Measurements from ENCODE around the gene TMEM273. TPM values are rescaled to one million over a fixed set of nuclear protein-coding genes. Genes with fewer than 3 reads are reported as not detected.

The TMEM273 gene
- total and polyA plus RNA-seq, 4 donors, result 3.5 to 10.9 (median 6.6) TPM

DNA sequence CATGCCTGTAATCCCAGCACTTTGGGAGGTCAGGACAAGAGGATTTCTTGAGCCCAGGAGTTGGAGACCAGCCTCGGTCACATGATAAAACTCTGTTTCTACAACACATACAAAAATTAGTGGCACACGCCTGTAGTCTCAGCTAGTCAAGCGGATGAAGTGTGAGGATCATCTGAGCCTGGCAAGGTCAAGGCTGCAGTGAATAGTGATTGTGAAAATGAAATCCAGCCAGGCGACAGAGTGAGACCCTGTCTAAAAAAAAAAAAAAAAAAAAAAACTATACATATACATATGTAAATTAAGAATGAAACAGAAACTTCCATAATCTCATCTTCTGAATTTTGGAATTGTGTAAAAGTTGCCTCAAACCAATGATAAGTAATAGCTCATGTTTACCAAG is 36.2 kb downstream of the TMEM273 start:
- H3K4me1 ChIP-seq (ENCODE audit: control insufficient read depth, insufficient read depth, low read length), result no peaks in the 10 kb centered on the region
- H3K9me3 ChIP-seq (ENCODE audit: control insufficient read depth, insufficient read depth, low read length), result no peaks in the 10 kb centered on the region
- no peak overlapping the region for H3K27ac ChIP-seq (ENCODE audit: low read depth, low read length)
- no CpG with 5 or more reads among the region's 4 CpGs for WGBS (ENCODE audit: insufficient coverage)
- H3K36me3 ChIP-seq (ENCODE audit: control insufficient read depth, insufficient read depth, low read length), result no peaks in the 10 kb centered on the region
- DNase-seq (ENCODE audit: low read depth in 4 of 6, low spot score in 6 of 6), result no peak
- H3K27me3 ChIP-seq (ENCODE audit: control insufficient read depth, insufficient read depth, low read length), result no peaks in the 10 kb centered on the region
- H3K4me3 ChIP-seq (ENCODE audit: low read depth, low read length), result no peak overlapping the region

DNA sequence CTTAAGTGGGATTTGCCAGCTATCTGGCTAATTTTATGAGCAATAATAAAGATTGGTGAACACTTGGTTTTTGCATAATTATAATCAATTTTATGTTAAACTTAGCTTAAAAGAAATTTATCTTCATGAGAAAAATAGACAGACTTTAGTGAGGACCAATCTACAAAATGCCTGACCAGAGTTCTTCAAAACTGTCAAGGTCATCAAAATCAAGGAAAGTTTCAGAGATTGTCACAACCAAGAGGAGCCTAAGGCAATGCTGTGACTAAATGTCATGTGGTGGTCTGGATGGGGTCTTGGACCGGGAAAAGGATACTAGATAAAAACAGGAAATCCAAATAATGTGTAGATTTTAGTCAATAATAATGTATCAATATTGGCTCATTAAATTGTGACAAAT is 36.7 kb downstream of the TMEM273 start:
- WGBS (ENCODE audit: insufficient coverage), result no CpG with 5 or more reads among the region's 1 CpG
- H3K9me3 ChIP-seq (ENCODE audit: control insufficient read depth, insufficient read depth, low read length), result no peaks in the 10 kb centered on the region
- H3K36me3 ChIP-seq (ENCODE audit: control insufficient read depth, insufficient read depth, low read length), result no peaks in the 10 kb centered on the region
- H3K4me3 ChIP-seq (ENCODE audit: low read depth, low read length), result no peak overlapping the region
- no peaks in the 10 kb centered on the region for H3K27me3 ChIP-seq (ENCODE audit: control insufficient read depth, insufficient read depth, low read length)
- no peak overlapping the region for H3K27ac ChIP-seq (ENCODE audit: low read depth, low read length)
- DNase-seq (ENCODE audit: low read depth in 4 of 6, low spot score in 6 of 6), result no peak
- H3K4me1 ChIP-seq (ENCODE audit: control insufficient read depth, insufficient read depth, low read length), result no peaks in the 10 kb centered on the region

DNA sequence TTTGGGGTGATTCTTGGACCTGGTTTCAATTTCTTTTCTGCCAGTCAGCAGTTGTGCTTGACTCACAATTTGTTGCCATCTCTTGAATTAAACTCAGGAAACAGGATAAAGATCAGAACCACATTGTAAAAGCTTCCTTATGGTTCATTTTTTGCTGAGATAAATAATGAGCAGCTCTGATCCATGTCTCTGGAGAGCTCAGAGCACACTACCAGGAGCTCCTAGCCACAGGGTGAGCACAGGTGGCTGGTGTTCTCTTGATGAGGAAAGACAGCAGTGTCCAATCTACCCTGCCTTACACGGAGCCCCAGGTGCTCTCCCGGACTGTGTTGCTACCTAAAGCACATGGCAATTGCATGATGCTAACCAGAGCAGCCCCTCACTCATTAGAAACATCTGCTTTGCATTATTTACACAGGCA is 37.2 kb downstream of the TMEM273 start:
- Histone ChIP-seq H3K9me3 (ENCODE audit: control insufficient read depth, insufficient read depth, low read length) (no peaks in the 10 kb centered on the region), H3K27ac (ENCODE audit: low read depth, low read length) (no peak overlapping the region), H3K36me3 (ENCODE audit: control insufficient read depth, insufficient read depth, low read length) (no peaks in the 10 kb centered on the region), H3K4me3 (ENCODE audit: low read depth, low read length) (no peak overlapping the region), H3K27me3 (ENCODE audit: control insufficient read depth, insufficient read depth, low read length) (no peaks in the 10 kb centered on the region), H3K4me1 (ENCODE audit: control insufficient read depth, insufficient read depth, low read length) (no peaks in the 10 kb centered on the region)
- DNase-seq (ENCODE audit: low read depth in 4 of 6, low spot score in 6 of 6), result no peak
- 63% methylated on average over 2 of the region's 2 CpGs for WGBS (ENCODE audit: insufficient coverage)

DNA sequence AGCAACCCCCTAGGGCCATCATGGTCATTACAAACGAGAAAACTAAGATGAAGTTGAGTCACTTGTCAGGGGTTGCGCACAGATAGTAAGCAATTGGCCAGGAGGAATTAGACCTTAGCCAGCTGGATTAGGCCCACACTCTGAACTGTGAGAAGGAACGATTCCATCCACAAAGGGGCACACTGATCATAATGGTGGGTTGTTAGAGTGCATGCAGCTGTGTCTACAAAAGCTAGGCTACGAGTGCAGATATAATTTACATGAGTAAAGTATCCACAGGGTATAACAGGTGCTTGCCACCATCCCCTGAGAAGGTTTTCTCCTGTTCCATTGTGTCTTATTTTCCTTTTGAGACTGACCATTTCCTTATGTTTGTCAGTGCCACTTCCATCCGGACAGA is 37.8 kb downstream of the TMEM273 start:
- WGBS (ENCODE audit: insufficient coverage), result 82% methylated on average over 3 of the region's 5 CpGs
- H3K27ac ChIP-seq (ENCODE audit: low read depth, low read length), result no peak overlapping the region
- no peaks in the 10 kb centered on the region for H3K27me3 ChIP-seq (ENCODE audit: control insufficient read depth, insufficient read depth, low read length)
- no peaks in the 10 kb centered on the region for H3K36me3 ChIP-seq (ENCODE audit: control insufficient read depth, insufficient read depth, low read length)
- no peaks in the 10 kb centered on the region for H3K9me3 ChIP-seq (ENCODE audit: control insufficient read depth, insufficient read depth, low read length)
- H3K4me3 ChIP-seq (ENCODE audit: low read depth, low read length), result no peak overlapping the region
- no peaks in the 10 kb centered on the region for H3K4me1 ChIP-seq (ENCODE audit: control insufficient read depth, insufficient read depth, low read length)
- DNase-seq (ENCODE audit: low read depth in 4 of 6, low spot score in 6 of 6), result no peak

DNA sequence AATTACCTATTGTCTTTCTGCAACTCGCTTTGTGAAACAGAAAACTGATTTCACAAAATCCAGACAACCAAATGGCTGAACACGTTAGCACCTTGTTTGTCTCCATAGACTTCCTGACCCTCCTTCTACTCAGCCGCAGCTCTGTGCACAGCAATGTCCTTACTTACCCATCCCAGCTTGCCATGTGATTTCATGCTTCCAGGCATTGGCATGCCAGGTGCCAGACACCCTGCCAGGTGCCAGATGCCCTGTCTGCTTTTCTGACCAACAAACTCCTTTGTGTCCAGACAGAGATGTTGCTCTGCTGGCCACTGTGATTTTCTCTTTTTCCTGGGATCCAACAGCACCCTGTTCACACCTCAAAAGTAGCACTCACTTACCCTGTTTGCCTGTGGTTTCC is 38.3 kb downstream of the TMEM273 start:
- DNase-seq (ENCODE audit: low read depth in 4 of 6, low spot score in 6 of 6), result no peak
- Histone ChIP-seq H3K9me3 (ENCODE audit: control insufficient read depth, insufficient read depth, low read length) (no peaks in the 10 kb centered on the region), H3K4me1 (ENCODE audit: control insufficient read depth, insufficient read depth, low read length) (no peaks in the 10 kb centered on the region), H3K4me3 (ENCODE audit: low read depth, low read length) (no peak overlapping the region), H3K36me3 (ENCODE audit: control insufficient read depth, insufficient read depth, low read length) (no peaks in the 10 kb centered on the region), H3K27ac (ENCODE audit: low read depth, low read length) (no peak overlapping the region), H3K27me3 (ENCODE audit: control insufficient read depth, insufficient read depth, low read length) (no peaks in the 10 kb centered on the region)
- 75% methylated on average over 3 of the region's 3 CpGs for WGBS (ENCODE audit: insufficient coverage)

DNA sequence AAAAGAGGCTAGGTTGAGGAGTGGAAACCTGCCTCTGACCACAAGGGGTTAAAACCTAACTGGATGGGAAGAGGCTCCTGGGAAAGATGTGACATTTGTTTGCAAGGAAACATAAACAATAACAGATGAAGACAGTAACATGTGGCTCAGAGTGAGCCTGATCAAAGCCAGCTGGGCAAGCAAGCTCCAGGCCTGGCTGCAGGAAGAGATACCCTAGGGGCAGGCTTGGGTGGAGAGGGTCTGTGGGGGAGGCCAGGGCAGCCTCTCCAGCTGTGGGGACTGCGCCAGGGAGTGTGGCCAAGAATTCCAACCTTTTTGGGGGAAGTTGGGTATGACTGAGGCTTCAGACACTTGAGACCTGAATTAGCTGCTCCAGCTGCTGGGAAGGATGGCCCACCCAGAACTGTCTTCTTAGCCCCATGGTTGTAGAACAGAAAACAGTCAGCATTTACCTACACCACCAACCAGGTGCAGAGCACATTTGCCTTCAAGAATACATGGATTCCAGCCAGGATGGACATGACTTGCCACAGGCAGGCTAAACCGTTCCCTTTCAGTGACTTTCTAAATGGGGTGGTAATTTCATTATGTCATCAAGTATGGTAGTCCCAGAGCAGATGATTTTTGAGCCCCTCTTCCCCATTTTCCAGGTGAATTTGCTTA is 44.0 kb downstream of the TMEM273 start:
- WGBS (ENCODE audit: insufficient coverage), result 100% methylated on average over 1 of the region's 2 CpGs
- no peaks in the 10 kb centered on the region for H3K9me3 ChIP-seq (ENCODE audit: control insufficient read depth, insufficient read depth, low read length)
- H3K4me3 ChIP-seq (ENCODE audit: low read depth, low read length), result no peak overlapping the region
- no peaks in the 10 kb centered on the region for H3K36me3 ChIP-seq (ENCODE audit: control insufficient read depth, insufficient read depth, low read length)
- no peaks in the 10 kb centered on the region for H3K27me3 ChIP-seq (ENCODE audit: control insufficient read depth, insufficient read depth, low read length)
- DNase-seq (ENCODE audit: low read depth in 4 of 6, low spot score in 6 of 6), result peak in 1 of 6 donors; percentile 29
- no peak overlapping the region for H3K27ac ChIP-seq (ENCODE audit: low read depth, low read length)
- H3K4me1 ChIP-seq (ENCODE audit: control insufficient read depth, insufficient read depth, low read length), result peaks cover 7% of the 10 kb centered on the region

DNA sequence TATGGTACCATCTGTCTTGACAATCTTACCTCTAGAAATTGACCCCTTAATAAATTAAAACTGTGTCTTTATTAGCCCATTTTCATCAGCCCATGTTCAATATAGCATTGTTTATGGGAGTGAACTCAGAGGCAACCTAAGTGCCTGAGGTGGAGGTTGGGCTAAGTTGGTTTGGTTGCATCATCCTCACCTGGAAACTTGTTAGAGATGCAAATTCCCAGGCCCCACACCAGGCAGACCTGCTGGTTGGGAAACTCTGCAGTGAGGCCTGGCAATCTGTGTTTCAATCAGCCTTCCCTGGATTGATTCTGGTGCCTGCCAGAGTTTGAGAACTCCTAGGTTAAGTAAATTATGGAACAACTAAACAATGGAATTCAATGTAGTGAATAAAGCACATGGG is 44.9 kb downstream of the TMEM273 start:
- H3K4me3 ChIP-seq (ENCODE audit: low read depth, low read length), result no peak overlapping the region
- no peaks in the 10 kb centered on the region for H3K27me3 ChIP-seq (ENCODE audit: control insufficient read depth, insufficient read depth, low read length)
- H3K36me3 ChIP-seq (ENCODE audit: control insufficient read depth, insufficient read depth, low read length), result no peaks in the 10 kb centered on the region
- no peak for DNase-seq (ENCODE audit: low read depth in 4 of 6, low spot score in 6 of 6)
- H3K9me3 ChIP-seq (ENCODE audit: control insufficient read depth, insufficient read depth, low read length), result no peaks in the 10 kb centered on the region
- H3K4me1 ChIP-seq (ENCODE audit: control insufficient read depth, insufficient read depth, low read length), result peaks cover 10% of the 10 kb centered on the region
- no peak overlapping the region for H3K27ac ChIP-seq (ENCODE audit: low read depth, low read length)

DNA sequence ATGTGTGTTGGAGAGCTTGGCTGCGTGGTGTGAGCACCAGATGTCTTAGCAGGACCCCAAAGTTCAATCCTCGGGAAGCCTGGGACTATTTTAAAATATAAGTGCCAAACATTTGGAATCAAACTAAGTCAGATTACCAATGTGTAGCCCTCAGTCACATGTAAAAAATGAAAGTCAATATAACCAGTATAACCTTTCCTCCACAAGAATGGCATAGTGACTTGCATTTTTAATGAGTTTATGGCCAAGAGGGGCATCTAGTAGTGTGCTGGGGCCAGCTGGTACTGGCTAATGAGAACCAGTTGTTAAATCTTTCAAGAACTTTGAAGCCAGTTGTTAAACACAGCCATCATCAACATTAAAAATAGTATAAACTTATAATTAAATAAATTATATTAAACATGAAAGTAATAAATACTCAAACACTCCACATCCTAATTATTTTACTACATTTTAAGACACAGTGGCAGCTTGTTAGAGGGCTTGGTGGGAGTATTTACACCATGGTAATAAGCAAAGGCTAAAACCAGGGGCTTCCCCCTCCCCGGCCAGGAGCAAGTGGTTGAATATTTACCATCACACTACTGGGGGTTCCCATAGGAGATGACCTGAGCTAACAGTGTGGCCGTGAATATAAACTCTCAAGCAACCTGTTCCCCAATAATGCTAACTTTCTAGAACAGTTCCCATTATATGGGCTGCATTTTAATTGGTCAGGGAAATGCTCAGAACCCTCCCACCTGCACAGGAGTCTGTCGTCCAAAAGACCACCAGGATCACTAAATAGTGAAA is 46.5 kb downstream of the TMEM273 start:
- Histone ChIP-seq H3K4me1 (ENCODE audit: control insufficient read depth, insufficient read depth, low read length) (peaks cover 10% of the 10 kb centered on the region), H3K27me3 (ENCODE audit: control insufficient read depth, insufficient read depth, low read length) (no peaks in the 10 kb centered on the region), H3K36me3 (ENCODE audit: control insufficient read depth, insufficient read depth, low read length) (no peaks in the 10 kb centered on the region), H3K9me3 (ENCODE audit: control insufficient read depth, insufficient read depth, low read length) (no peaks in the 10 kb centered on the region), H3K4me3 (ENCODE audit: low read depth, low read length) (no peak overlapping the region), H3K27ac (ENCODE audit: low read depth, low read length) (no peak overlapping the region)
- 100% methylated on average over 1 of the region's 5 CpGs for WGBS (ENCODE audit: insufficient coverage)
- no peak for DNase-seq (ENCODE audit: low read depth in 4 of 6, low spot score in 6 of 6)

DNA sequence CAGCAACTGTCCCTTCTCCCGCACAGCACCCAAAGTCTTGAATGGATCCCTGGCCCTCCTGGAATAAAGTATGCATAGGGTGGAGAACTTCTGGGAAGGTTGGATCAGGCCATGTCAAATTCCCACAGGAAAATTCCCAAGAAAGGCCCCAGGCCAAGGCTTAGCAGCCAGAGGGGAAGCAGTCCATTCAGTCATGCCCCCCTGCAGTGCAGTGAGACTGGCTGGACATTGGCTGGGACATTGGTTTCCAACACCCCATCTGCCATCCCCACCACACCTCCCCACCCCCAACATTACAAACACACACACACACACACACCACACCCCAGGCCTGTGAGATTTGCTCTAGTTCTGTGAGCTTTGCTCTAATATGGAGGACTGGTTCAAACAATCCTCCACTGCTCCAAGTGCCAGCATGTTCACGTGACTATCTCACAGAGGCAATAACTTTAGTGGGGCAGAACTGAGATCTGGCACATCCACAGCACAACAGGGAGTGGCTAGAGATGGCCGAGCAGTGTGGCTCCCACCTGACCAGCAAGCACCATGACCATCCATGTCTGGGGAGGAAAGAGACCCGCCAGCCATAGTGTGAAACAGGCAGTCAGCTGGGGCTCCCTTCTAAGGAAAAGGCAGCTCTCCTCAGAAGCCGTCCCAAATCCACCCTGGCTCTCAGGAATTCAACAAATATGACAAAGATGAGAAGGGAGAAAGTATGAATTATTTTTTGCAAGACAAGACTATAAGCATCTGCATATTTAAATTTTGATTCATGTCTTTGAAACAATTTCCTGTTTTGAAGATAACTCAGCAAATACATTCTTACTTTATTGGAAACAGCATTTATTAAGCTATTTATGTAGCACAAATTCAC is 47.6 kb downstream of the TMEM273 start:
- Histone ChIP-seq H3K36me3 (ENCODE audit: control insufficient read depth, insufficient read depth, low read length) (no peaks in the 10 kb centered on the region), H3K9me3 (ENCODE audit: control insufficient read depth, insufficient read depth, low read length) (no peaks in the 10 kb centered on the region), H3K4me3 (ENCODE audit: low read depth, low read length) (no peak overlapping the region), H3K27ac (ENCODE audit: low read depth, low read length) (no peak overlapping the region), H3K4me1 (ENCODE audit: control insufficient read depth, insufficient read depth, low read length) (peaks cover 10% of the 10 kb centered on the region), H3K27me3 (ENCODE audit: control insufficient read depth, insufficient read depth, low read length) (no peaks in the 10 kb centered on the region)
- 79% methylated on average over 2 of the region's 5 CpGs for WGBS (ENCODE audit: insufficient coverage)
- no peak for DNase-seq (ENCODE audit: low read depth in 4 of 6, low spot score in 6 of 6)

All from spinal cord (tissue), 10 donors.